Mesendoderm (in vitro differentiated cells): ENCODE results near the gene PDCL2. TPM values are rescaled to one million over a fixed set of nuclear protein-coding genes. Genes with fewer than 3 reads are reported as not detected.
A peak's percentile ranks its signal among the peaks of the same experiment; 100 is the strongest.

Experiments
- DNase-seq: peaks from one replicate; pipeline ENCODE4 v3.0.0; 2013
- H2AK5ac ChIP-seq: 2 replicates; pipeline ENCODE4 v1.6.1; 2013; ENCODE audit warnings: low read length, inconsistent platforms
- H2BK120ac ChIP-seq: 2 replicates; pipeline ENCODE4 v1.6.1; 2013; ENCODE audit warnings: low read depth, mild to moderate bottlenecking, low read length, moderate library complexity, mixed read lengths
- H2BK15ac ChIP-seq: replicated peaks from 2 replicates; pipeline ENCODE4 v1.6.1; 2013; ENCODE audit warnings: low read depth, mild to moderate bottlenecking, moderate library complexity
- H2BK5ac ChIP-seq: 2 replicates; pipeline ENCODE4 v1.6.1; 2013; ENCODE audit warnings: low read length, inconsistent platforms
- H3K18ac ChIP-seq: 2 replicates; pipeline ENCODE4 v1.6.1; 2013; ENCODE audit warnings: mild to moderate bottlenecking, low read length, mixed read lengths
- H3K23ac ChIP-seq: one replicate; pipeline ENCODE4 v1.6.1; 2013; ENCODE audit warnings: low read length
- H3K27ac ChIP-seq: 2 replicates; pipeline ENCODE4 v1.5.1; 2013; ENCODE audit warnings: low read depth, mild to moderate bottlenecking, inconsistent platforms, low read length, moderate library complexity
- H3K27me3 ChIP-seq: 2 replicates; pipeline ENCODE4 v1.6.1; 2013; ENCODE audit warnings: low read length, control low read depth, mild to moderate bottlenecking, inconsistent platforms; ENCODE audit not compliant: insufficient read depth, poor library complexity
- H3K36me3 ChIP-seq: 2 replicates; pipeline ENCODE4 v1.6.1; 2013; ENCODE audit warnings: low read length, inconsistent platforms; ENCODE audit not compliant: control insufficient read depth, insufficient read depth
- H3K4ac ChIP-seq: one replicate; pipeline ENCODE4 v1.6.1; 2013; ENCODE audit warnings: low read depth, mild to moderate bottlenecking, low read length, moderate library complexity
- H3K4me1 ChIP-seq: 2 replicates; pipeline ENCODE4 v1.6.1; 2013; ENCODE audit warnings: low read depth, low read length, inconsistent platforms; ENCODE audit not compliant: control insufficient read depth
- H3K4me2 ChIP-seq: 2 replicates; pipeline ENCODE4 v1.6.1; 2013; ENCODE audit warnings: low read length
- H3K4me3 ChIP-seq: 2 replicates; pipeline ENCODE4 v1.5.1; 2013; ENCODE audit warnings: mild to moderate bottlenecking, low read length
- H3K56ac ChIP-seq: one replicate; pipeline ENCODE4 v1.6.1; 2013; ENCODE audit warnings: low read length
- H3K79me1 ChIP-seq: 2 replicates; pipeline ENCODE4 v1.6.1; 2013; ENCODE audit warnings: low read length, inconsistent platforms
- H3K79me2 ChIP-seq: 2 replicates; pipeline ENCODE4 v1.6.1; 2013; ENCODE audit warnings: mild to moderate bottlenecking, low read length; ENCODE audit not compliant: control insufficient read depth, insufficient read depth
- H3K9ac ChIP-seq: 2 replicates; pipeline ENCODE4 v1.6.1; 2013; ENCODE audit warnings: low read length, inconsistent platforms
- H4K5ac ChIP-seq: one replicate; pipeline ENCODE4 v1.6.1; 2013; ENCODE audit warnings: low read length
- H4K8ac ChIP-seq: one replicate; pipeline ENCODE4 v1.6.1; 2013; ENCODE audit warnings: low read depth, mild to moderate bottlenecking, control low read depth, low read length, moderate library complexity
- WGBS: extraction: QIAGEN DNeasy Blood & Tissue Kit; methylation state at CpG from one replicate; pipeline ENCODE4 v1.1.7; 2013; ENCODE audit warnings: low lambda C conversion rate, missing lambda C conversion rate; ENCODE audit not compliant: insufficient coverage; ENCODE audit errors: extremely low coverage; 5-methylcytosine and 5-hydroxymethylcytosine counted together
- polyA plus RNA-seq, 2 experiments: library from polyadenylated mRNA; stranded (reverse); fragments of 200-250 nt; gene quantifications; one replicate each; pipeline ENCODE4 v1.2.3, GENCODE V29; 2013

Gene PDCL2, protein sequence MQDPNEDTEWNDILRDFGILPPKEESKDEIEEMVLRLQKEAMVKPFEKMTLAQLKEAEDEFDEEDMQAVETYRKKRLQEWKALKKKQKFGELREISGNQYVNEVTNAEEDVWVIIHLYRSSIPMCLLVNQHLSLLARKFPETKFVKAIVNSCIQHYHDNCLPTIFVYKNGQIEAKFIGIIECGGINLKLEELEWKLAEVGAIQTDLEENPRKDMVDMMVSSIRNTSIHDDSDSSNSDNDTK
- polyA plus RNA-seq (2013, experiment 1 of 2): 0.14 TPM
- 0.04 TPM for polyA plus RNA-seq (2013, experiment 2 of 2)

DNA sequence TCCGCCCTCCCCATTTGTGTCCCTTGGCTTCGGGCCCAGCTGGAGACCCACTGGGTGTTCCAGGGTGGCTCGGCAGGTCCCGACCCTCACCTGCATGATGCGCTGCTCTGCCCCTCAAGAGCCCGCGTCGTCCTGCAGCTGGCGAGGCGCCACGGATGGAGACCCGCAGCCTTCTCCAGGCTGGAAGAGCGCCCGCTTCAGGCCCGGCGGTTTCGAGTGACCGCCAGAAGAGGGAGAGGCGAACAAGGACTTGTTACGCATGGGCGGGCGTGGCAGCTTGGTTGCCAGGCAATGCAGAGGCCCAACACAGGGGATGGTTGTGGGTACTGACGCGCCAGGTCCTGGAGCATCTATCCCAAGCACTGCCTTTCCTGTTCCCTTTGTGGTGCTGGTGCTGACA, at the start of gene PDCL2:
Gene PDCL2 (minus strand): TSS at position 232 of the 400 bp plus-strand sequence. CDS start 136 bp downstream, at position 96.
- Histone ChIP-seq H3K9ac (no peak within 1 kb of the TSS), H3K4me1 (no peaks in the 10 kb centered on the region), H3K79me2 (no peaks in the 10 kb centered on the region), H2BK120ac (no peak within 1 kb of the TSS), H3K4me2 (no peak within 1 kb of the TSS), H4K5ac (no peak within 1 kb of the TSS), H3K4me3 (no peak within 1 kb of the TSS), H3K23ac (no peak within 1 kb of the TSS), H4K8ac (no peak within 1 kb of the TSS), H3K18ac (no peak within 1 kb of the TSS), H3K27ac (no peak within 1 kb of the TSS), H2BK15ac (no peak within 1 kb of the TSS), H3K27me3 (no peaks in the 10 kb centered on the region), H3K56ac (no peak within 1 kb of the TSS), H3K36me3 (no peaks in the 10 kb centered on the region), H2BK5ac (no peak within 1 kb of the TSS), H3K4ac (no peak within 1 kb of the TSS), H2AK5ac (no peak within 1 kb of the TSS), H3K79me1 (no peaks in the 10 kb centered on the region)
- WGBS: no CpG with 5 or more reads among the region's 24 CpGs
- DNase-seq: peak; percentile 38

DNA sequence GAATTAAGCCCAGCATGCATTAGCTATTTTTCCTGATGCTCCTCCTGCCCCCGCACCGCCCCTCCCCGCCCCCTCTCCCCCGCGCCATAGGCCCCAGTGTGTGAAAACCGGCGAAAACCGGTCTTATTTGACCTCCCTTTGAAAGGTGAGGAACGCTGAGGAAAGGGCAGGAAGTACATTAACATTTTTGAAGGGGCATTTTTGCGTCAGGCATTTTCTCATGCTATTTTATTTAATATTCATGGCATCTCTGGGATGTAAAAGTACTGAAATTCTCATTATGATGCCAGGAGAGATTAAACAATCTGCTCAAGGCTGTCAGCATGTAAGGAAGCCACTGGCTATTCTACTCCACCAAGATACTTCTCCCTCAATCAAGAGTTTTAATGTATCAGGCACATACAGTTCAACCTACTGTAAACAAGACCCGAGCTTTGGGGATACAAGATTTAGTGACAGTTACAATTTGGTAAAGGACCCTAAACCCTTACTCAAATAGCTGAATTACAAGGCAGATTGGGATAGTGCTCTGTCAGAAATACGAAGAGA, 45.3 kb upstream of the PDCL2 start:
- Histone ChIP-seq H3K23ac (no peak overlapping the region), H3K4ac (no peak overlapping the region), H3K9ac (peak overlapping the region; percentile 4), H4K5ac (no peak overlapping the region), H3K79me1 (no peaks in the 10 kb centered on the region), H4K8ac (no peak overlapping the region), H2BK5ac (no peak overlapping the region), H3K4me3 (no peak overlapping the region), H3K18ac (no peak overlapping the region), H2BK120ac (no peak overlapping the region), H3K56ac (peak overlapping the region; percentile 2), H3K79me2 (no peaks in the 10 kb centered on the region), H3K4me1 (peaks cover 8% of the 10 kb centered on the region), H3K4me2 (no peak overlapping the region), H3K27ac (no peak overlapping the region), H3K27me3 (no peaks in the 10 kb centered on the region), H3K36me3 (no peaks in the 10 kb centered on the region), H2AK5ac (no peak overlapping the region), H2BK15ac (peak overlapping the region; percentile 19)
- no CpG with 5 or more reads among the region's 12 CpGs for WGBS
- DNase-seq: peak; percentile 68

DNA sequence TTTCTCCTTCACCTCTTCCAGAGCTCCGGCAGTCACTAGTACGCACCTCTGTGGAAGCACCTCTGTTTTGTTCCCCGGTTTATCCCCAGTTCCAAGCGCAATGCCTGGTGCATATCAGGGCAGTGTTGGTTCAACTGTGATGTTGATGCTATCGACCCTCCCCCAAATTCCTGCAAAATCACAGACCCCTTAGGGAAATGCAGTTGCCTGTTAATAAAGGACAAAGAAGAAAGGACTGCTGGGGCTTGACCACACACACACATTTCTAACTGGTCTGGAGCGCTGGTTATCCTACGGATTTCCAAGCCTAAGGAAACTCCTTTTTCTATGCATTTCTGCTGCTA, 44.6 kb upstream of the PDCL2 start:
- Histone ChIP-seq H2BK5ac (no peak overlapping the region), H3K36me3 (no peaks in the 10 kb centered on the region), H2BK120ac (no peak overlapping the region), H3K4me1 (peaks cover 8% of the 10 kb centered on the region), H3K4ac (no peak overlapping the region), H3K18ac (peak overlapping the region; percentile 21), H4K5ac (no peak overlapping the region), H3K4me3 (no peak overlapping the region), H3K23ac (no peak overlapping the region), H4K8ac (no peak overlapping the region), H3K79me2 (no peaks in the 10 kb centered on the region), H3K4me2 (peak overlapping the region; percentile 67), H3K79me1 (no peaks in the 10 kb centered on the region), H2BK15ac (no peak overlapping the region), H3K27me3 (no peaks in the 10 kb centered on the region), H3K9ac (peak overlapping the region; percentile 66), H3K56ac (peak overlapping the region; percentile 80), H3K27ac (no peak overlapping the region), H2AK5ac (no peak overlapping the region)
- DNase-seq: peak; percentile 29
- no CpG with 5 or more reads among the region's 7 CpGs for WGBS

DNA sequence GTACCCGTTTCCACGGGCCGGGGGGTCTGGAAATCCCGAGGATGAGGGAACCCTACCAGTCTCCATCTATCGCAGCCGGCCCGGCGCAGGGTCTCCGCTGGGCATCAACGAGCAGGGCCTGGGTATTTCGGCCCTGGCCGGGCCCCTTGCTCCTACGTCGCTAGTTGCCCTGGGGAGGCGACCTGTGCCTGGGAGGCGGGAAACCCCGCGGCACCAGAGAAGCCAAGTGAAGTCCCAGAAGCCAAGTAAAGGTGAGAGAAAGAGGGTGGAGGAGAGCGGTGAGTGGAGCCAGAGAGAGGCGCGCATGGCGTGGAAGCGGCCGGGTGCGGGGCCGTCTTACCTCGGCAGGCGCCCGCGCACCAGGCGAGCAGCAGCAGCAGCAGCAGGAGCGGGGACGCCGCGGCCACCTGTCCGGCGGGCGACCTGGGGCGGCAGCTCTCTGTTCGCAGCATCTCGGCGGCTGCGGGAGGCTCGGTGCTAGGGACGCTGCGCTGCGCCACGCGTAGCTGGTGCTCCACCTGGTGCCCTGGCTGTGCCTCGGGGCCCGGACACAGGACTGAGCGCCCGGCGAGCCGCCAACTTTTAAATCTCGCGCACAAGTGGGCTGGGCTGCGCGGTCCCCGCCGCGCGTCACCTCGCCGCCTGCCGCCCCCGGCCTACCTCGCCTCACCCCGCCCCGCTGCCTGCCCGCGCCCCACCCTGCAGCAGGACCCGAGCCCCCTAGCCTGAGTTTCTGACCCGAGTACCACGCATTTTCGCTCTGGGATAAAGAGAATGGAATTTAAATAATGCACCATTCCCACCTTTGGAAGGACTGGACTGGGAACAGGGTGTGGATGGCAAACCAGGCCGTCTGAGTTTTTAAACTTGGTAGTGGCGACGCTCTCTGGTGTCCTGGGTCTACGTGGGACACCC, 44.0 kb upstream of the PDCL2 start, which contains the start of gene NMU:
Gene NMU (minus strand): TSS at position 558 of the 915 bp plus-strand sequence. CDS start 106 bp downstream, at position 452.
- H3K36me3 ChIP-seq: no peaks in the 10 kb centered on the region
- no CpG with 5 or more reads among the region's 80 CpGs for WGBS

DNA sequence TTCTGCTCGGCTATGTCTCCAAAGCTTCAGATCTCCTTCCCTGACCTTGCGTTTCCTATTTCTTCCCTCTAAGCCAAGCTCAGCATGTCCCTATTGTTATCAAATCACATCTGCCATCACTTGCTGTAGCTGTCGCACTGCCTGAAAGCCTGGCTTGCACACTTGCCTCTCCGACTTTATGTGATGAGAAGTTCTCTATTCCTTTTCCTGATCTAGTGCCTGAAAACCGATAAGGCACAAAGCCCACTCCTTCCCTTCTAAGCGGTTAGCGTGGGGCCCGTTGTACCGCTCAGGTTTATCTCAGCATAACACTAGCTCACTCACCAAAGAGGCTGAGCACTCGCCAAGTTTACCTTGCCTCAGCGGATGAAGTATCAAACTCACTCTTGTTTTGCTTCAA, 43.2 kb upstream of the PDCL2 start:
- no peak overlapping the region for H3K27ac ChIP-seq

More for the DNA sequence above, 44.0 kb upstream of the PDCL2 start, which contains the start of gene NMU:
- Histone ChIP-seq H3K9ac (peak within 1 kb of the TSS; percentile 66), H3K23ac (peak within 1 kb of the TSS; percentile 31), H3K4me3 (peak within 1 kb of the TSS; percentile 44), H3K18ac (peak within 1 kb of the TSS; percentile 21), H3K79me1 (no peaks in the 10 kb centered on the region), H2BK120ac (no peak within 1 kb of the TSS), H2BK15ac (no peak within 1 kb of the TSS), H3K4me2 (peak within 1 kb of the TSS; percentile 67), H4K8ac (no peak within 1 kb of the TSS), H2BK5ac (no peak within 1 kb of the TSS), H3K27ac (no peak within 1 kb of the TSS), H3K56ac (peak within 1 kb of the TSS; percentile 80), H2AK5ac (no peak within 1 kb of the TSS), H4K5ac (no peak within 1 kb of the TSS), H3K4me1 (peaks cover 8% of the 10 kb centered on the region), H3K79me2 (no peaks in the 10 kb centered on the region), H3K27me3 (no peaks in the 10 kb centered on the region), H3K4ac (no peak within 1 kb of the TSS)
- peak; percentile 60 for DNase-seq

More for the DNA sequence above, 43.2 kb upstream of the PDCL2 start:
- H3K4ac ChIP-seq: no peak overlapping the region
- no peak overlapping the region for H4K5ac ChIP-seq
- no peak overlapping the region for H2BK15ac ChIP-seq
- H3K23ac ChIP-seq: no peak overlapping the region
- peak overlapping the region; percentile 66 for H3K9ac ChIP-seq
- no CpG with 5 or more reads among the region's 11 CpGs for WGBS
- no peak overlapping the region for H2BK5ac ChIP-seq
- no peaks in the 10 kb centered on the region for H3K27me3 ChIP-seq
- H4K8ac ChIP-seq: no peak overlapping the region
- no peaks in the 10 kb centered on the region for H3K79me1 ChIP-seq
- H3K4me1 ChIP-seq: peaks cover 8% of the 10 kb centered on the region
- H3K56ac ChIP-seq: peak overlapping the region; percentile 80
- peak overlapping the region; percentile 67 for H3K4me2 ChIP-seq
- no peaks in the 10 kb centered on the region for H3K79me2 ChIP-seq
- H2AK5ac ChIP-seq: no peak overlapping the region
- no peak overlapping the region for H2BK120ac ChIP-seq
- no peaks in the 10 kb centered on the region for H3K36me3 ChIP-seq
- H3K4me3 ChIP-seq: peak overlapping the region; percentile 44
- H3K18ac ChIP-seq: no peak overlapping the region
- DNase-seq: peak; percentile 44
